Spleen (tissue), 7 donors: ENCODE data around the gene GAL3ST2.

Experiments
- POLR2A ChIP-seq, 3 donors: fragments of 450-650 bp; IDR thresholded peaks; one replicate each; pipeline ENCODE4 v1.5.1; 2017; ENCODE audit warnings: antibody characterized with exemption in 3 of 3, mild to moderate bottlenecking in 1 of 3
- TF ChIP-seq, protein P1 (sequence below), 11 experiments: fragments of 200-600 bp in 7 of 11; fragments of 450-650 bp in 4 of 11; sonication (generic) in 4 of 11; IDR thresholded peaks in 8 of 11; conservative IDR thresholded peaks in 3 of 11; 1 replicate in 7 of 11; 2 replicates in 4 of 11; pipeline versions ENCODE4 v1.4.0 to v1.8.0; 2016 to 2021; ENCODE audit warnings: antibody characterized with exemption in 11 of 11, inconsistent platforms in 4 of 11, mild to moderate bottlenecking in 1 of 11
- donor health status: DM: no; HTN: no; CAD: no; lungs with moderate emphysema.
- donor health status: DM: no; HTN: no; CAD: no.
- donor health status: DM: no; HTN: no; CAD: no.

GRCh38 chr2:241817126-241817820 lies 40.7 kb downstream of the GAL3ST2 start:
- TF ChIP-seq, protein P1, sequence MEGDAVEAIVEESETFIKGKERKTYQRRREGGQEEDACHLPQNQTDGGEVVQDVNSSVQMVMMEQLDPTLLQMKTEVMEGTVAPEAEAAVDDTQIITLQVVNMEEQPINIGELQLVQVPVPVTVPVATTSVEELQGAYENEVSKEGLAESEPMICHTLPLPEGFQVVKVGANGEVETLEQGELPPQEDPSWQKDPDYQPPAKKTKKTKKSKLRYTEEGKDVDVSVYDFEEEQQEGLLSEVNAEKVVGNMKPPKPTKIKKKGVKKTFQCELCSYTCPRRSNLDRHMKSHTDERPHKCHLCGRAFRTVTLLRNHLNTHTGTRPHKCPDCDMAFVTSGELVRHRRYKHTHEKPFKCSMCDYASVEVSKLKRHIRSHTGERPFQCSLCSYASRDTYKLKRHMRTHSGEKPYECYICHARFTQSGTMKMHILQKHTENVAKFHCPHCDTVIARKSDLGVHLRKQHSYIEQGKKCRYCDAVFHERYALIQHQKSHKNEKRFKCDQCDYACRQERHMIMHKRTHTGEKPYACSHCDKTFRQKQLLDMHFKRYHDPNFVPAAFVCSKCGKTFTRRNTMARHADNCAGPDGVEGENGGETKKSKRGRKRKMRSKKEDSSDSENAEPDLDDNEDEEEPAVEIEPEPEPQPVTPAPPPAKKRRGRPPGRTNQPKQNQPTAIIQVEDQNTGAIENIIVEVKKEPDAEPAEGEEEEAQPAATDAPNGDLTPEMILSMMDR (IDR thresholded peaks at IDR 0.05 in 8 of 11, conservative IDR thresholded peaks at IDR 0.05 in 3 of 11) = no peak
- TF ChIP-seq POLR2A (IDR thresholded peaks at IDR 0.05) = no peak
